Activated naive CD4-positive, alpha-beta T cell treated with anti-CD3 and anti-CD28 coated beads, Interleukin-2, amount 50 U/mL, for 24 hours (primary cell): ENCODE data around the gene DUSP3.
"Not testable (repeated sequence)": the region's sequence is repeated elsewhere in the genome, so short reads cannot be mapped to it uniquely, and the experiment has no call there.

Experiments
- H3K27ac Mint-ChIP-seq: one replicate; pipeline ENCODE4 v1.8.0; 2021; ENCODE audit warnings: mild to moderate bottlenecking, mixed read lengths
- H3K27me3 Mint-ChIP-seq: one replicate; pipeline ENCODE4 v1.8.0; 2021; ENCODE audit warnings: mixed read lengths
- H3K36me3 Mint-ChIP-seq: one replicate; pipeline ENCODE4 v1.8.0; 2021; ENCODE audit warnings: mixed read lengths
- H3K4me1 Mint-ChIP-seq: one replicate; pipeline ENCODE4 v1.8.0; 2021; ENCODE audit warnings: mixed read lengths
- H3K4me3 Mint-ChIP-seq: one replicate; pipeline ENCODE4 v1.8.0; 2021; ENCODE audit warnings: mild to moderate bottlenecking, mixed read lengths
- H3K9me3 Mint-ChIP-seq: one replicate; pipeline ENCODE4 v1.8.0; 2021; ENCODE audit warnings: mixed read lengths

DUSP3 gene

DNA sequence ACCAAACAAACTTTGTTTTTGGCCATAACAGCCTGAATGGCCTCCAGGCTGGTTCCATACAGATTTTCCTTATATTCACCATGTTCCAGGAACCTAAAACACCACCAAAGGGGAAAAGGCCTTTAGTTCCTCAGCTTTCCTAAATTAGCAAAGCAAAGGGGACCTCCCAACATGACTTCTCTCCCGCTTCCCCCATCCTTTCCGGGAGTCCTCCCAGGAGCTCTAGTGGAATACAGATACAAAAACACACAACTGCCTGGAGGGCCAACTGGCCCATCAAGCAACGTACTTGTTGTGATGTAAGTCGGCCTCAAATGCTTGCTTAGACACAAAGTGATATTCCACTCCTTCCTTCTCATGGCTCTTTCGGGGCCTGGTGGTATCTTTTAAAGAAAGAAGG is 32.0 kb upstream of the DUSP3 start:
- H3K9me3 Mint-ChIP-seq = no peaks in the 10 kb centered on the region
- no peak overlapping the region for H3K4me3 Mint-ChIP-seq
- no peak overlapping the region for H3K27ac Mint-ChIP-seq
- H3K36me3 Mint-ChIP-seq = no peaks in the 10 kb centered on the region
- no peaks in the 10 kb centered on the region for H3K27me3 Mint-ChIP-seq
- no peaks in the 10 kb centered on the region for H3K4me1 Mint-ChIP-seq

DNA sequence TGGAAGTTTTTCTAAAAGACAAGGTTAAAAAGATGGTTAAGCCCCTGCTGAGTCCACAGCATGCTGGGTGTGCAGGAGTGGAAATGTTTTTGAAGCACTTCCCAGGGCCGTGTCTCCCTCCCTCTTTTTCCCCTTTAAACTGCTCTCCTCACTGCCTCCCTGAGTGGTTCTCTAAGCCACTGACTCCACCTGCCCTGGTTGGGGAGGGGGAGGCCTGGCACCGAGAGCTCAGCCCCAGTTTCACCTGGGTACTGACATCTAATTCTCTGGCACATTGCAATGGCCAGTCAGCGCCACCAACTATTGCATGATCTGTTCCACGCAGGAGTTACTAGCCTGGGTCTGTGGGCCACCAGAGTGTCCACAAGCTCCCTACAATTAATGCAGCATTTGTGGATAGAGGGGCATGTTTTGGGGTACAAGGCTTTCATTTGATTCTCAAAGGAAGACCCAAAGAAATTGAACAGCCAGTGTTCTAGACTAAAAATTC is 31.5 kb upstream of the DUSP3 start:
- H3K27me3 Mint-ChIP-seq = no peaks in the 10 kb centered on the region
- no peaks in the 10 kb centered on the region for H3K36me3 Mint-ChIP-seq
- no peaks in the 10 kb centered on the region for H3K9me3 Mint-ChIP-seq
- peak overlapping the region; percentile 59 for H3K27ac Mint-ChIP-seq
- no peaks in the 10 kb centered on the region for H3K4me1 Mint-ChIP-seq
- no peak overlapping the region for H3K4me3 Mint-ChIP-seq

DNA sequence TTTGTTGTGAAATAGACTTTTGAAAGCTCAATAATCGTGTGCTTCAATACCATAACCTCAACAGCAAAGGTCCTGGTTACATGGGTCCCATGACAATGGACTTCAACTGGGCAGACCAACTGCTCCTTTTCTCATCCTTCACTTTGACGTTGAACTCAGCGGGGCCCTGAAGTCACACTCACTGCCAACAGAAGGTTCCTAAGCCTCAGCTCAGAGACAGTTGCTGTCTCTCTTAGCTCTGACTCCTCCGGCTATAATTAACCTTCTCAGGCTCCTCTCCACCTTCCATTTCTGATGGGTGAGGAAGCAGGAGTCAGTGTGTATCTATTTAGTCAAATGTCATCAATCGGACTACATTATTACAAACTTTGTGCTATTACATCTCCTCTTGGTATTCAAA is 30.3 kb upstream of the DUSP3 start:
- Mint-ChIP-seq H3K4me1 (no peaks in the 10 kb centered on the region), H3K36me3 (no peaks in the 10 kb centered on the region), H3K9me3 (no peaks in the 10 kb centered on the region), H3K4me3 (no peak overlapping the region), H3K27me3 (no peaks in the 10 kb centered on the region), H3K27ac (no peak overlapping the region)

DNA sequence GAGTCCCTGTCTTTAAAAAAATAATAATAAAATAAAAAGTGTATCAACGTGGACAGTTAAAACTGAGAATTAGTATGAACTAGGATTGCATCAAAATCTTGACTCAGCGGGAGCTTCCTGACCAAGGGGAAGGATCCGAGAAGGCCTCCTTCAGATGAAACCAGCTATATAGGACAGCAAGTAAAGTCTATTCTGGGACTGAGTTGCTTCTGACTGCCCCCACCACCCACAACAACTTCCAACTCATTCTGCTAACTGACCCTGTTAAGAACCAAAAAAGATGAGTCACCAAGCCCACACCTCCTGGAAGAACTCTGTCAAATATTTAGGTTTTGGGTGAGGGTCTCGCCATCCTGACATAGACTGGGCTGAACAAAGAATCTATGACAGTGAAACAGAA is 29.3 kb upstream of the DUSP3 start:
- no peak overlapping the region for H3K27ac Mint-ChIP-seq
- no peak overlapping the region for H3K4me3 Mint-ChIP-seq
- no peaks in the 10 kb centered on the region for H3K36me3 Mint-ChIP-seq
- H3K9me3 Mint-ChIP-seq = no peaks in the 10 kb centered on the region
- H3K27me3 Mint-ChIP-seq = peaks cover 3% of the 10 kb centered on the region
- H3K4me1 Mint-ChIP-seq = no peaks in the 10 kb centered on the region

DNA sequence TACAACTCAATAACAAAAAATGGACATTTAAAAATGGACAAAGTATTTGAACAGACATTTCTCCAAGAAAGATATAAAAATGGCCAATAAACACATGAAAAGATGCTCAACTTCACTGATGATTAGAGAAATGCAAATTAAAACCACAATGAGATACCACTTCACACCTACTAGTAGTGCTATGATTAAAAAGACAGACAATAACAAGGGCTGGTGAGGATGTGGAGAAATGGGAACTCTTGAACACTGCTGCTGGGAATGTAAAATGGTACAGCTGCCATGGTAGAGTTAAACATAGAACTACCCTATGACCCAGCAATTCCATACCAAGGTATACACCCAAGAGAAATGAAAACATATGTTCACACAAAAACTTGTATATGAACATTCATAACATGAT is 26.3 kb upstream of the DUSP3 start:
- Mint-ChIP-seq H3K27ac (no peak overlapping the region), H3K27me3 (peaks cover 7% of the 10 kb centered on the region), H3K36me3 (no peaks in the 10 kb centered on the region), H3K4me1 (no peaks in the 10 kb centered on the region), H3K4me3 (no peak overlapping the region), H3K9me3 (no peaks in the 10 kb centered on the region)

DNA sequence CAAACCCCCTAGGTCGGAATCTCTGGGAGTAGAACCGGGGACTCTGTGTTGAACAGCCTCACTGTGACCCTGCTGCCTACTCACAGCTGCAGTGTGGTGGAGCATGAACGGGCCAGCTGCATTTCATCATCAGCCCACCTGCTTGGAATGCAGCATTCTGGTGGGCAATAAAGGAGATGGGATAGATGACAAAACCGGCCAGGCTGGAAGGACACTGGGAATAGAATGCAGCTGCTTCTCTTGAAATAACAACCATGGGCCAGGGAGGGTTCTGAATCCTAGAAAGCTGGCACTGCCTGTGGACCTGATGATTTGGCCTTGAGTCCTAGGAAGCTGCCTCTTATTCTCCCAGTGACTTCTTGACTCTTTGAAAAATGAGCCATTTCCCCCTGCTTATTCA is 25.0 kb upstream of the DUSP3 start:
- H3K27ac Mint-ChIP-seq = no peak overlapping the region
- H3K27me3 Mint-ChIP-seq = peaks cover 7% of the 10 kb centered on the region
- no peaks in the 10 kb centered on the region for H3K9me3 Mint-ChIP-seq

GRCh38 chr17:43801844-43802243 is 23.1 kb upstream of the DUSP3 start:
- Mint-ChIP-seq H3K36me3 (no peaks in the 10 kb centered on the region), H3K9me3 (no peaks in the 10 kb centered on the region), H3K4me3 (no peak overlapping the region), H3K27me3 (peaks cover 7% of the 10 kb centered on the region), H3K27ac (no peak overlapping the region), H3K4me1 (no peaks in the 10 kb centered on the region)

More for the DNA sequence above, 25.0 kb upstream of the DUSP3 start:
- no peak overlapping the region for H3K4me3 Mint-ChIP-seq
- no peaks in the 10 kb centered on the region for H3K4me1 Mint-ChIP-seq
- H3K36me3 Mint-ChIP-seq = no peaks in the 10 kb centered on the region

- Mint-ChIP-seq H3K27me3 (peaks cover 9% of the 10 kb centered on the region), H3K4me3 (no peak overlapping the region), H3K9me3 (no peaks in the 10 kb centered on the region), H3K36me3 (no peaks in the 10 kb centered on the region), H3K4me1 (no peaks in the 10 kb centered on the region), H3K27ac (no peak overlapping the region)
Measured at GRCh38 chr17:43800736-43801135, 22.0 kb upstream of the DUSP3 start.

- Mint-ChIP-seq H3K36me3 (no peaks in the 10 kb centered on the region), H3K27ac (no peak overlapping the region), H3K4me1 (no peaks in the 10 kb centered on the region), H3K27me3 (peaks cover 9% of the 10 kb centered on the region), H3K9me3 (no peaks in the 10 kb centered on the region), H3K4me3 (no peak overlapping the region)
Measured at GRCh38 chr17:43799047-43799446, 20.3 kb upstream of the DUSP3 start.

- not testable (repeated sequence) for H3K4me3 Mint-ChIP-seq, H3K9me3 Mint-ChIP-seq, H3K27me3 Mint-ChIP-seq, H3K36me3 Mint-ChIP-seq, H3K27ac Mint-ChIP-seq, H3K4me1 Mint-ChIP-seq
Measured at GRCh38 chr17:43798024-43798423, 19.2 kb upstream of the DUSP3 start.

- not testable (repeated sequence) for H3K9me3 Mint-ChIP-seq, H3K27me3 Mint-ChIP-seq, H3K36me3 Mint-ChIP-seq, H3K27ac Mint-ChIP-seq, H3K4me1 Mint-ChIP-seq, H3K4me3 Mint-ChIP-seq
Measured at GRCh38 chr17:43792668-43793067, 13.9 kb upstream of the DUSP3 start.

DNA sequence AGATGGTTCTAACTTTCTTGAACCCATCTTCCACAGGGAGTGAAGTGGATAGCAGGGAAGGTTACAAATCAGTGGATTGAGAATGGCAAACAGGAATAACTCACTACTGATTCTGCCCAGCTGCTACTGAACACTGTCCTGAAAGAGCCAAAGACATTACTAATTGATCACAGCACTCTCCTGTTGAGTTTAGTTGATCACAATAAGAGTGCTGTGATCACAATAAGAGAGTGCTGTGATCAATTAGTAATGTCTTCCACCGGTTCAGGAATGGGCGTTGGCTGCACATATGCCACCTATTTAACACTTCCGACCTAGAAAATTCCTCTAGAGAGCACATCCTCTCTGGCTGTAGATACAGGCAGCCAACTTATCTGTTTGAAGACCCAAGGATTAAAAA is 12.8 kb upstream of the DUSP3 start:
- no peaks in the 10 kb centered on the region for H3K9me3 Mint-ChIP-seq

GRCh38 chr17:43790311-43790940 is 11.6 kb upstream of the DUSP3 start:
- no peaks in the 10 kb centered on the region for H3K9me3 Mint-ChIP-seq
- H3K4me1 Mint-ChIP-seq = peaks cover 8% of the 10 kb centered on the region
- H3K4me3 Mint-ChIP-seq = no peak overlapping the region
- no peaks in the 10 kb centered on the region for H3K36me3 Mint-ChIP-seq
- H3K27ac Mint-ChIP-seq = no peak overlapping the region
- peaks cover 4% of the 10 kb centered on the region for H3K27me3 Mint-ChIP-seq

More for the DNA sequence above, 12.8 kb upstream of the DUSP3 start:
- Mint-ChIP-seq H3K4me1 (peaks cover 8% of the 10 kb centered on the region), H3K4me3 (no peak overlapping the region), H3K27ac (peak overlapping the region; percentile 8), H3K36me3 (no peaks in the 10 kb centered on the region), H3K27me3 (peaks cover 7% of the 10 kb centered on the region)

DNA sequence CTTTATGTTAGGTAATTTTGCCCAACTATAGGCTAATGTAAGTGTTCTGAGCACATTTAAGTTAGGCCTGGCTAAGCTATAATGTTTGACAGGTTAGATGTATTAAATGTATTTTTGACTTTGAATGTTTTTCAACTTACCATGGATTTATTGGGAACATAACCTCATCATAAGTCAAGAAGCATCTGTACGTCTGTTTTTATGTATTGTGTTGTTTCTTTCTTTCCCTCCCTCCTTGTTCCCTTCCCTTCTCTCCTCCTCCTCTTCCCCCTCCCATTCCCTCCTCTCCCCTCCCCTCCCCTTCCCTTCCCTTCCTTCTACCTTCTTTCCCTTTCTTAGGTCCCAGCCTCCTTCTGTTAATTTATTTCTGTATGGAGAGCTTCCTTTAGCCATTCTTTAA is 10.7 kb upstream of the DUSP3 start:
- Mint-ChIP-seq H3K36me3 (no peaks in the 10 kb centered on the region), H3K9me3 (no peaks in the 10 kb centered on the region), H3K27me3 (peaks cover 4% of the 10 kb centered on the region), H3K4me1 (peaks cover 8% of the 10 kb centered on the region), H3K4me3 (no peak overlapping the region), H3K27ac (no peak overlapping the region)

- peaks cover 8% of the 10 kb centered on the region for H3K4me1 Mint-ChIP-seq
- H3K36me3 Mint-ChIP-seq = no peaks in the 10 kb centered on the region
- no peak overlapping the region for H3K27ac Mint-ChIP-seq
- H3K4me3 Mint-ChIP-seq = no peak overlapping the region
- peaks cover 3% of the 10 kb centered on the region for H3K27me3 Mint-ChIP-seq
- no peaks in the 10 kb centered on the region for H3K9me3 Mint-ChIP-seq
Measured at GRCh38 chr17:43788540-43788939, 9.8 kb upstream of the DUSP3 start.

- Mint-ChIP-seq H3K4me3 (no peak overlapping the region), H3K27ac (no peak overlapping the region), H3K27me3 (peaks cover 3% of the 10 kb centered on the region)
Measured at GRCh38 chr17:43787728-43788127, 9.0 kb upstream of the DUSP3 start.

DNA sequence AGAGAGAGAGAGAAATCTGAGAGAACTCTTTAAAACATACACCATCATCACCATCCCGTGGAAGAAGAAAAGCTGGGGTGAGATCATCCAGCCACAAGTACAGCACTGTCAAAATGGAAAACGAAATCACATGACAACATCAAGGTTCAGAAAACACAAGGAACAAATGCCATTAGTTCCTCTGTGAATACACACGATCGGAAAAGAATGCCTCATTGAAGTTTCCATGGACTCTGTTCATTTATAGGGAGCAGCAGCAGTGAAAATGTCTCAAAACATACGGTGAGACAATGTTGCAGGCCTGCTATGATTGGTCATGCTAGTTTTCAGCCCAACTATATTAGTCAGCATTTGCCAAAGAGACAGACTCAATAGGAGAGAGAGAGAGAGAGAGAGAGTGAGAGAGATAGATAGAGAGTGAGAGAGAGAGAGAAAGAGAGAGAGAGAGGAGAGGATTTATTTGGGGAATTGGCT is 5.9 kb upstream of the DUSP3 start:
- no peaks in the 10 kb centered on the region for H3K36me3 Mint-ChIP-seq
- H3K4me1 Mint-ChIP-seq = peaks cover 3% of the 10 kb centered on the region
- H3K27me3 Mint-ChIP-seq = peaks cover 6% of the 10 kb centered on the region
- peak overlapping the region; percentile 78 for H3K27ac Mint-ChIP-seq
- H3K9me3 Mint-ChIP-seq = no peaks in the 10 kb centered on the region
- no peak overlapping the region for H3K4me3 Mint-ChIP-seq

More at GRCh38 chr17:43787728-43788127, 9.0 kb upstream of the DUSP3 start:
- Mint-ChIP-seq H3K9me3 (no peaks in the 10 kb centered on the region), H3K4me1 (peaks cover 8% of the 10 kb centered on the region), H3K36me3 (no peaks in the 10 kb centered on the region)
